Fibroblast of skin of scalp (primary cell): ENCODE data around the gene GBGT1.

Source experiments
- DNase-seq: peaks from one replicate; pipeline ENCODE4 v3.0.0-alpha.2; 2013

GBGT1 gene

GRCh38 chr9:133143639-133144141 lies 20.0 kb downstream of the GBGT1 start:
- no peak for DNase-seq

DNA sequence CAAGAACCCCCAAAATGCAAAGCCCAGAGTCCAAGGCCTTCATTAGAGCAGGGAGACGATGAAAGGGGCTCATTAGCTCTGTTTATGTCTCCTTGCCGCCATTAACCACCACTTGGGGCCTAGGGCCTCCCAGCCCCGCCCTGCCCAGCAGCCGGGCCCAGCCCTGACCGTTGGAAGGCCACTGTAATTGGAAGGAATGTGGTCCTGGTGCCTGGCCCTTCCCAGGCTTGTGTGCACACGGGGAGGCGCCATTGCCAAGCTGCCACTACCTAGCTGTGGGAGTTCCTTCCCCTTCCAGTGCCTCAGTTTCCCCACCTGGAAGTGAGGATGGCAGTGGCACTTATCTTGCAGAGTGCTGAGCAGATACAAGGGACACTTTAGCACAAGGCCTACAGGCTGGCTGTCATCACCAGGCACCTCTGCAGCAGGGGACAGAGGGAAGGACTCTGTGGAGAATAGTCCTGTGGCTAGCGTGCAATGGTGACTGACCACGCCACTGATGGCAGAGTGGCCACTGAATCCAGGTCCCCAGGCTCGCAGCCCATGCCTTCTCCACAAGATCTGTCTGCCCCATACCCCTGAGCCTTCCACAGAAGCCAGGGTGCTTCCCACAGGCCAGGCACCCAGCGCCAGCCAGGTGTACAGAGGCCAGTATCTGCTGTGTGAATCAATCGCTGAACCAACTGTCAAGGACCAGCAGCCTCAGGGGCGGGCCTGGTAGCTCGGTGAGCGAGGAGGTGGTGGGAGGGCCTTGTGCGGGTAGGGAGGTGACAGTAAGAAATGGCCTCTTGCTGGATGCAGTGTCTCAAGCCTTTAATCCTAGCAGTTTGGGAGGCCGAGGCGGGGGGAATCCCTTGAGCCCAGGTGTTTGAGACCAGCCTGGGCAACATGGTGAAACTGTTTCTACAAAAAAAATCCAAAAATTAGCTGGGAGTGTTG lies 20.8 kb downstream of the GBGT1 start:
- DNase-seq: no peak

- no peak for DNase-seq
Observed at GRCh38 chr9:133141833-133142595, 21.7 kb downstream of the GBGT1 start.

DNA sequence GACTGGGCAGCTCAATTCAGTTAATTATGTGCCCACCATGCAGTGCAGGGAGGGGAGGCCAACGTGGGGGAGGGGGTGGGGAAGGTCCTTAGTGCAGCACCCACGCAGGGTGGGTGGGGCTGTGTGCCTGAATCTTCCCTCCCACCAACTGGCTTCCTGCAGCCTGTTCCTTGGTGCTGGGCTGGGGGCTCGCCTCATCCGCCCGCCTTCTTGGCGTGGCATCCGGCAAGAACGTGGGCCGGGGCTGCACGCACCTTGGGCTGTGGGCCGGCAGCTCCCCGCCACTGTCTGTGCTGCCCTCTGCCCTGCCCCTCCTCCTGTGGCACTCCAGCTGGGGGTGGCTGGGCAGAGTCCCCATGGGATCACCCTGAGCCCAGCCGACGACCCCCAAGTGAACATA lies 23.1 kb downstream of the GBGT1 start:
- DNase-seq: no peak

- no peak for DNase-seq
Observed at GRCh38 chr9:133140174-133140505, 23.6 kb downstream of the GBGT1 start.

DNA sequence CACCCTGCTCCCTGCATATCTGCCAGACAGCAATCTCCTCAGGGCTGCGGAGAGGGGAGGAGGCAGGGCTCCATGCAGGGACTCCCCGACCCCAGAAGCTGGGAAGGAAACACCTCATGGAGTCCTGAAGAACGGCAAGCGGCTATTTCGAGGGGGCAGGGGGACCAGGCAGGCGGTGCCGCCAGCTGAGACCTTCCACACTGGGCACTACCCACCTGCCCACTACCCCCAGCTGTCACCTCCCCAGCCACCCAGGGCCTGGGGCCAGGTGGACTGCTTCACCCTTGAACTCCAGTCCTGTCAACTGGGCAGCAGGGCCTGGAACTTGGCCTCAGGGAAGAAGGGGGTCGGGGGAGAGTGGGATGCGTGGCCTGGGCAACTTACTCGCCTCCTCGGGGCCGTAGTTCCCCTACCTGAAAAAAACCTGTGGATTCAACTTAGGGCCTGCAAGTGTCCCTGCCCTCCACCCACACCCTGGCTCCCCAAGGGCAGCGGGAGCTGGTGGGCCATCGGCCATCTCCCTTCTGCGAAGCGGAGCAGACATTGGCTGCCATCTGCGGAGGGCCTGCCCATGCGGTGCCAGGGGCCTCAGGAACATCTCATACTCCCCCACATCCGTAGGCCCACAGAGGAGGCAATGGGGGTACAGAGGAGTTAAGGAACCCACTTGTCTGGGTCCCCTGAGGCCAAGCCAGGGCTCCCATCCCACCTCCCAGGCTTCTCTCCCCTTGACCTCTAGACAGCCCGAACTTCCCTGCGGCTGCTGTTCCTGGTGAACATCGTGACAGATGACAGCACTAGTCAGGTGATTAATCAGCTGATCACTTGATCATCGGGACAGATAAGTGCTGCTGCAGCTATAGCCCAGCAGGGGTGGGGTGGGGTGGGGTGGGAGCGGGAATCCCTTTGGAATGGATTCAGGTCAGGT lies 24.2 kb downstream of the GBGT1 start:
- DNase-seq: no peak

DNA sequence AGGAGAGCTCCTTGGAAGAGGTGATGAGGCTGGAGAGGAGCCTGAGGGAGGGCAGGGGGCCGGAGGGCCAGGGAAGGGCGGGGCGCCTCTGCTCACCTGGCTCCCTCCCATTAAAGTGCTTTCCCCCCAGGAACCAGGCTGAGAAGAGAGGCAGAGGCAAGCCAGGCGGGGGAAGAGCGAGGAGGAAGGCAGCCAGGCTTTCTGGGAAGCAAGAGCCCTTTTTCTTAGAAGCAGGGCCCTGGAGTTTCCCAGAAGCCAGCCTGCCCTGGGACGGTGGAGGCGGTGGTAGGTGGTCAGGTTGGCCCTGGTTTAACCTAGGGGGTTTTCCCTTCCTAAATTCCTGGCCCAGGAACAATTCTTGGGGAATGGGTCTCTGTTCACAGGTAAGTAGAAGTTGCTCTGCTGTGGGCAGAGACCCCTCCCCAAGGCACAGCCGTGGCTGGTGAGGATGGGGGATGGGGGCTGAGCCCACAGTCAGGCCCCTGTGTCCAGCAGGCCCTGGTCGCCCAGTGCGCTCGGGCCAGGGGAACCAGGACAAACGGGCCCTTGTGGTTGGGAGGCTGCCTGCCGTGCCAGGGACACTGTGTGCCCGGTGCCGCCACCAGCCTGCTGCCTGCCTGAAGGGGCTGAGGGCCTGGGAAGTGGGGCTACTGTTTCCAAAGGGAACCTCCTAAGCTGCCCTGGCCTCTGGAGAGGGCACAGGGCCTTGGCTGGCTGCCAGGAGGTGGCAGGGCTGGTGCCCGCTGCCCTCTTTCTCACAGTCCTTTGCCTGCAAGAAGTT lies 26.1 kb downstream of the GBGT1 start:
- no peak for DNase-seq

- DNase-seq: peak; percentile 81
Observed at GRCh38 chr9:133135146-133135745, 28.5 kb downstream of the GBGT1 start.

GRCh38 chr9:133134388-133135145 lies 29.1 kb downstream of the GBGT1 start:
- no peak for DNase-seq

DNA sequence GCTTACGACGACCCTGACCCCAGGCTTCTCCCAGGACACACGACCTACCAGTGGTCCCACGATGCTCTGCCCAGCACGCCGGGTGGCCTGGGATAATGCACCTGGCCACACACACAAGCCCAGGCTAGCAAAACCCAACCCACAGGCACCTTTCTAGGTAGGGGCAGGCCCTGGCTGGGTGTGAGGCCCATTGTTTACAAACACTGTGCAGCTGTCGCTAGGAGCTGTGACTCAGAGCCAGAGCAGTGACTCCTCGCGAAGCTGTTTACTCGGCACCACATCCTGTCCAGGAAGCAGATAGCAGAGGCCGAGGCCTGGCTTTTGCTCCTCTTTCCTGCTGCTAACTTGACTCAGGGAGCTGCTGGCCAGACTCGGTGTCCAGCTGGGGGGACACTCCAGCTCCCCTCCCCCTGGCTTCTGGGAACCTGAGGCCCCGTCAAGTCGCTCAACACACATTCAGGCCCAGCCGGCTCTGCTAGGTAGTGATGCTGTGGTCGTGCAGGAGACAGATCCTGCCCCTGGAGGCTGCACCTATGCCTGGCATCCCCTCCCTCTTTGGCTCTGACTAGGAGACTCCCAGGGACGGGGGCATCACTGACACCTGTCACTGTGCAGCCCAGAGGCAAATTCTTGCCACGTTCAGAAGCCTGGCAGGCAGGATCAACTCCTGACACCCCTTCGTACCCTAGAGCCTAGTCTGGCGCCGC lies 29.9 kb downstream of the GBGT1 start:
- DNase-seq: peak; percentile 85

- DNase-seq: no peak
Observed at GRCh38 chr9:133132174-133132573, 31.5 kb downstream of the GBGT1 start.

DNA sequence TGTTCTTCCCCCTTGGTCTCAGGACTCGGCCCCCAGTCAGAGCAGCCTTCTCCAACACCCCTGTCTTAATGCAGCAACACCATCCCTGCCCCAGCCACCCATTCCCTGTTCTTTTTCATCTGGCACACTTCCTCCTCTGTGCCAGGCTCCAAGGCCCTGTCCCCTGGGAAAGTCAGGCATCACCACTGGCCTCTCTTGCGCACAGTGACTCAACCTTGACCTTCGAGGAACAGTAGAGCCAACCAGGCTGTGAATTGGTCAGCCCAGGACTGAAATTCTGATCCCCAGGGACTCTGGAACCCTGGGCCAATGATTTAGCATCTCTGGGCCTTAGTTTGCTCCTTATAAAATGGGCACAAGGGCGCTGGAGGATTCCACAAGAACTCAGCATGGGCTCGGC lies 32.2 kb downstream of the GBGT1 start:
- DNase-seq: no peak

DNA sequence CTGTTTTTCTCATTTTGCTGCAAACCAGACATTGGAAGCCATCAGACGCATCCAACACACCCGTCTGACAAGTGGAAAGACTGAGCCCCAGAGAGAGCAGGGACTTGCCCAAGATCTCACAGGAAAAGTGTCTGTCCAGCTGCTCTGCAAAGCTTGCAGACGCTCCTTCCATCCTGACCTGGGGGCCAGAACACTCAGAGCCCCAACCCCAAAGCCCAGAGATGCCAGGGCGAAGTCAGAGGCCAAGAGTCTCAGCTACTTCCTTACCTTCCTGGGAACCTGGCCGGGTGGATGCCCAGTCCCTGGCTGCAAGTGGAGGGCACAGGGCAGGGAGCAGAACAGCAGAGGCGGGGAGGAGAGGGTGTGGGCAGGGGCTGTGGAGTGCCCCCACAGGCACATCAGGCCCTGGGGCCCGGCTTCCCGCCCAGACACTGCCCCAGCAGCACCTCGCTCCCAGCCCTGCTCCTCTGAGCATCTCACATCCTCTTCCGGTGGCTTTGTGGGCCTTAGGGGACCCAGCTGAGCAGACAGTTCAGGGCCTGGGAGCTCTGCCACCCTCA lies 32.9 kb downstream of the GBGT1 start:
- no peak for DNase-seq

GRCh38 chr9:133129001-133129795 lies 34.5 kb downstream of the GBGT1 start:
- no peak for DNase-seq

DNA sequence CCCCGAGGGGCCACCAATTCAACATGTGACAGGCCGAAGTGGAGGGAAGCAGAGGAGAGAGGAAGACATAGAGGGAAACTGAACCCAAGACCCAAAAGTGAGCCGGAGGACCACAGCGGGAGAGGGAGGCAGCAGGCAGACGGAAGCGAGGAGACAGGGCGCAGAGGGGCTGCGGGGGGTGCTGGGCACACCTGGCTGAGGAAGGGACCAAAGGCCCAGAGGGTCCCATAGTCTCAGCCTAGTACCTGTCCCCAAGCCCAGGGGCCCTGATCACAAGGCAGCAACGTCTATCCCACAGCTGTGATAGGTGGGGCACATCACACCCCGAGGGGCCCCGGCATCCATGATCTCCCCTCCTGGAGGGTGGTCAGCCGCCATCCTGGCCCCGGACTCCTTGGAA lies 35.6 kb downstream of the GBGT1 start:
- no peak for DNase-seq

- no peak for DNase-seq
Observed at GRCh38 chr9:133127340-133127981, 36.3 kb downstream of the GBGT1 start.

DNA sequence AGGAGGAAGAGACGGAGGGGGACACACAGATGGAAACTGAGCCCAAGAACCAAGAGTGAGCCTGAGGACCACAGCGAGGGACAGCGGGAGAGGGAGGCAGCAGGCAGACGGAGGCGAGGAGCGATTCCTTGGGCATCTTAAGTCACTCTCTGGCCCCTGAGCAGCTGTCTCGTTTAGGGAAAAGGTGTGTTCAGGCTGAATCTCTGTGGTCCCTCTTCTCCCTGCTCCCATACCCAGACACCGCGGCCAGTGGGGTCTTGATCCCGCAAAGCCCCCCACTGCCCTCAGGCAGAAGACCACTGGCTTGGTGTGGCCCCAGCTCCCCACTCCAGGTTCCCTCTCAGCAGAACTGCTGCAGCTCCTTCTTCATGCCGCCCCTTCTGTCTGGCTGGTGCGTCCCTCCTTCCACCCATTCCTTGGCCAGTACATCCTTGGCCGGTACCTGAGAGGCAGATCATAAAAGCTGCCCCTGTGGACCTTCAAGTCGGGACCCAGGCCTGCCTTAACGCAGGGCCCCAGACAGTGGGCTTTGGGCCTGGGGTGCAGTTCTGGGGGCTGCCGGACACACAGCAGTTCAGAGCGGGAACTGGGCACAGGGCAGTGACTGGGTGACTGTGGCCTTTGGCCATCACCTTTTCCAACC lies 36.9 kb downstream of the GBGT1 start:
- DNase-seq: no peak
